OCI-LY1 (cell line): ENCODE data around the gene NXPH4.

Experiments
- EZH2 ChIP-seq: fragments of 200-600 bp; sonication (generic), shearing (Covaris generic); IDR thresholded peaks from 2 replicates; pipeline ENCODE4 v1.8.0; 2017; ENCODE audit warnings: borderline replicate concordance, mixed run types, mild to moderate bottlenecking, antibody characterized with exemption, low read length, moderate library complexity, mixed read lengths
- TF ChIP-seq, protein P1 (sequence below): fragments of 200-600 bp; sonication (generic), shearing (Covaris generic); IDR thresholded peaks from 2 replicates; pipeline ENCODE4 v1.5.1; 2017; ENCODE audit warnings: mild to moderate bottlenecking, antibody characterized with exemption, low read length, moderate library complexity, mixed read lengths

DNA sequence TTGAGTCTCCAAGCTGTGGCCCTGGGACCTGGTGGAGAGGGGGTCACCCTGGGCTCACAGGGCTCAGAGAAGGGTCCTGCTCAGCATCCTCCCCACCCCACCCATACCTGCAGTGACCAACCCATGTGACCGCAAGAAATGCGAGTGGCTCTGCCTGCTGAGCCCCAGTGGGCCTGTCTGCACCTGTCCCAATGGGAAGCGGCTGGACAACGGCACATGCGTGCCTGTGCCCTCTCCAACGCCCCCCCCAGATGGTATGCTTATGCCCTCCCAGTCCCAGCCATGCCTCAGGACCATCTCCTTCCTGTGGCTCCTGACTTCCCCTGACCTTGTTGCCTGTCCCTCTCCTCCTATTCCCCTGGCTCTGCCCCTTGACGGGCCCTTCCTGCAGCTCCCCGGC lies 6.7 kb upstream of the NXPH4 start:
- TF ChIP-seq, protein P1, sequence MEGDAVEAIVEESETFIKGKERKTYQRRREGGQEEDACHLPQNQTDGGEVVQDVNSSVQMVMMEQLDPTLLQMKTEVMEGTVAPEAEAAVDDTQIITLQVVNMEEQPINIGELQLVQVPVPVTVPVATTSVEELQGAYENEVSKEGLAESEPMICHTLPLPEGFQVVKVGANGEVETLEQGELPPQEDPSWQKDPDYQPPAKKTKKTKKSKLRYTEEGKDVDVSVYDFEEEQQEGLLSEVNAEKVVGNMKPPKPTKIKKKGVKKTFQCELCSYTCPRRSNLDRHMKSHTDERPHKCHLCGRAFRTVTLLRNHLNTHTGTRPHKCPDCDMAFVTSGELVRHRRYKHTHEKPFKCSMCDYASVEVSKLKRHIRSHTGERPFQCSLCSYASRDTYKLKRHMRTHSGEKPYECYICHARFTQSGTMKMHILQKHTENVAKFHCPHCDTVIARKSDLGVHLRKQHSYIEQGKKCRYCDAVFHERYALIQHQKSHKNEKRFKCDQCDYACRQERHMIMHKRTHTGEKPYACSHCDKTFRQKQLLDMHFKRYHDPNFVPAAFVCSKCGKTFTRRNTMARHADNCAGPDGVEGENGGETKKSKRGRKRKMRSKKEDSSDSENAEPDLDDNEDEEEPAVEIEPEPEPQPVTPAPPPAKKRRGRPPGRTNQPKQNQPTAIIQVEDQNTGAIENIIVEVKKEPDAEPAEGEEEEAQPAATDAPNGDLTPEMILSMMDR = no peak
- no peak for TF ChIP-seq EZH2
